ENCODE results near the gene GLTPD2. TPM values are rescaled to one million over a fixed set of nuclear protein-coding genes. Genes with fewer than 3 reads are reported as not detected.

GLTPD2 gene
- total RNA-seq, 2 donors from 2014 or later, result not detected

DNA sequence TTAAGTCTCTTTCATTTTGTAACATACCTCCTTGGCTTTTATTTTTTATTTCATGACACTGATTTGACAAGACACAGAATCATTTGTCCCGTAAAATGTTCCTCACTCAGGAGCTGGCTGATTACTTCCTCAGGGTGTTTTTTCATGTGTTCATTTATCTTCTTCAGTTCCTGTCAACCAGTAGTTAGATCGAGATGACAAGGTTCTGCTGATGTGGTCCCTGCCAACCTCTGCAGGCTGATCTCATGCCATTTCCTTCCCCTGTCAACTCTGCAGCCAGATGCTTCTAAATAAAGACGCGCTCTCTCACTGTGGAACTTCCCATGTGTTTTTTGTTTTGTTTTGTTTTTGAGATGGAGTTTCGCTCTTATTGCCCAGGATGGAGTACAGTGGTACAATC is 40.9 kb upstream of the GLTPD2 start:
- Histone ChIP-seq H3K27ac (no peak overlapping the region), H3K4me3 (no peak overlapping the region), H3K36me3 (no peaks in the 10 kb centered on the region), H3K9me3 (no peaks in the 10 kb centered on the region), H3K27me3 (peaks cover 5 to 14% of the 10 kb centered on the region in 2 donors), H3K4me1 (peaks cover 0 to 20% of the 10 kb centered on the region in 2 donors)
- TF ChIP-seq, protein P1, sequence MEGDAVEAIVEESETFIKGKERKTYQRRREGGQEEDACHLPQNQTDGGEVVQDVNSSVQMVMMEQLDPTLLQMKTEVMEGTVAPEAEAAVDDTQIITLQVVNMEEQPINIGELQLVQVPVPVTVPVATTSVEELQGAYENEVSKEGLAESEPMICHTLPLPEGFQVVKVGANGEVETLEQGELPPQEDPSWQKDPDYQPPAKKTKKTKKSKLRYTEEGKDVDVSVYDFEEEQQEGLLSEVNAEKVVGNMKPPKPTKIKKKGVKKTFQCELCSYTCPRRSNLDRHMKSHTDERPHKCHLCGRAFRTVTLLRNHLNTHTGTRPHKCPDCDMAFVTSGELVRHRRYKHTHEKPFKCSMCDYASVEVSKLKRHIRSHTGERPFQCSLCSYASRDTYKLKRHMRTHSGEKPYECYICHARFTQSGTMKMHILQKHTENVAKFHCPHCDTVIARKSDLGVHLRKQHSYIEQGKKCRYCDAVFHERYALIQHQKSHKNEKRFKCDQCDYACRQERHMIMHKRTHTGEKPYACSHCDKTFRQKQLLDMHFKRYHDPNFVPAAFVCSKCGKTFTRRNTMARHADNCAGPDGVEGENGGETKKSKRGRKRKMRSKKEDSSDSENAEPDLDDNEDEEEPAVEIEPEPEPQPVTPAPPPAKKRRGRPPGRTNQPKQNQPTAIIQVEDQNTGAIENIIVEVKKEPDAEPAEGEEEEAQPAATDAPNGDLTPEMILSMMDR (IDR thresholded peaks at IDR 0.05), result no peak
- no peak for DNase-seq (ENCODE audit: low spot score)

DNA sequence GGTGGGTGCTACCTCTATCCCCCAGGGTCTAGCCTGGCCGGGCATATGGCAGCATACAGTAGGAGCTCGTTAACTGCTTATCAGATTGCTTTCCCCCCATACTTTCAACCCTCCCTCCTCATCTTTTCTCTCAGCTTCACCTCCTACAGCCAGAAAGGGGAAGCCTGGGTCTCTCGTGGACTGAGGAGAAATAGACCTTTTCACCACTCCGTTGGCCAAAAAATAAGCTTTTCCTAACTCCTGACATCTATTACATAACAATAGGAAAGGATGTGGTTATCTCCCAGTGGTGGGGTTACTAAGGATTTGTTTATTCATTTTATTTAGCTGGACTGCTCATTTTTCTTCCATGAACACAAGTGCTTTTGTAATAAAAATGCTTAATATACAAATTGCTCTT is 40.1 kb upstream of the GLTPD2 start:
- no peak overlapping the region for H3K27ac ChIP-seq
- TF ChIP-seq, protein P1 (IDR thresholded peaks at IDR 0.05), result no peak

DNA sequence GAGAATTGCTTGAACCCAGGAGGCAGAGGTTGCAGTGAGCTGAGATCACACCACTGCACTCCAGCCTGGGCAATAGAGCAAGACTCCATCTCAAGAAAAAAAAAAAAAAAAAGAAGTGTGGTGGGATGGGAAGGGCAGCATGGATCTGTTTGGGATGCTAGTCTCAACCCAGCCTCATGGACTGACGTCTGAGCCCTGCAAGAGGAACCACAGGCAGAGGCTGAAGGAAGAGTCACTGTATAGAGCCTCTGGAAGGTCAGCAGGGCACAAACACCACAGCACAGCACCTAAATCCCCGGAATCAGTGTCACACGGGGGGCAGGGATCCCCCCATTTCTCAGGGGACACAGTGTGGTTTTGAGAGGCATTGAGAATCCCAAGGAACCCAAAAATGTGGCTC is 38.2 kb upstream of the GLTPD2 start:
- Histone ChIP-seq H3K36me3 (no peaks in the 10 kb centered on the region), H3K27me3 (peaks cover 3 to 5% of the 10 kb centered on the region in 2 donors), H3K27ac (no peak overlapping the region), H3K9me3 (no peaks in the 10 kb centered on the region), H3K4me1 (peaks cover 0 to 12% of the 10 kb centered on the region in 2 donors), H3K4me3 (no peak overlapping the region)
- no peak for DNase-seq (ENCODE audit: low spot score)
- TF ChIP-seq, protein P1 (IDR thresholded peaks at IDR 0.05), result no peak

More for the DNA sequence above, 40.1 kb upstream of the GLTPD2 start:
- Histone ChIP-seq H3K36me3 (no peaks in the 10 kb centered on the region), H3K27me3 (peaks cover 5 to 14% of the 10 kb centered on the region in 2 donors), H3K9me3 (no peaks in the 10 kb centered on the region), H3K4me3 (no peak overlapping the region), H3K4me1 (peaks cover 0 to 20% of the 10 kb centered on the region in 2 donors)
- DNase-seq (ENCODE audit: low spot score), result no peak

DNA sequence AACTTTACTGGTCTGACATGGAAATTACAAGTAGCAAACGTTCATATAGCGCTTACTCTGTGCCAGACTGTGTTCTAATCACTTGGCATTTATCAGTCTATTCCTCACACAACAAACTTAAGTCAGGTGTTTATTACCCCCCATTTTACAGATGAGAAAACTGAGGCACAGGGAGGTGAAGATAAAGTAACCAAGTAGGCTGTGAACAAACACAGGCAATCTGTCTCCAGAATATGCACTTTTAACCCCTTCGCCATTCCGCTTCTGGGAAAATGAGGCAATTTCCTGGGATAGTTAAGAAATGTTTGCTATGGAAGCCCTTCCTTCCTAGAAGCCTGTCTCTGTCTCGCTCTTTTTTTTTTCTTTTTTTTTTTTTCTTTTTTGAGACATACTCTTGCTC is 36.8 kb upstream of the GLTPD2 start:
- Histone ChIP-seq H3K9me3 (no peaks in the 10 kb centered on the region), H3K4me3 (no peak overlapping the region), H3K4me1 (peaks cover 0 to 10% of the 10 kb centered on the region in 2 donors), H3K27ac (no peak overlapping the region), H3K27me3 (no peaks in the 10 kb centered on the region), H3K36me3 (no peaks in the 10 kb centered on the region)
- TF ChIP-seq, protein P1 (IDR thresholded peaks at IDR 0.05), result no peak
- no peak for DNase-seq (ENCODE audit: low spot score)

DNA sequence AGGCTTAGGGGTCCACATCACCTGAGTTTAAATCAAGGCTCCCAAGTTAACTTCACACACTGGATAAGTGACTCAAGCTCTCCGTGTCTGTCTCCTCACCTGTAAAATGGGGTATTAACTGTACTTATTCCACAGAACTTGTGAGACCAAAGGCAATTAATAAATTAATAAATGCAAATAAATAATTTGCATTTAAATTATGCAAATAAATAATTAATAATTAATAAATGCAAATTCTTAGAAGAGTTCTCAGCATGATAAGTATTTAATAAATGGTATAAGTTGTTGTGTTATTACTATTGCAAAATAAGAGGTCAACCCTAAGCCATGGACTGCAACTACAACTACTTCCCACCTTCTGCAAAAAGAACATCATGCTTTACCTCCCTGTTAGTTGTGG is 35.4 kb upstream of the GLTPD2 start:
- Histone ChIP-seq H3K27ac (no peak overlapping the region), H3K4me3 (no peak overlapping the region), H3K4me1 (peaks cover 0 to under 1% of the 10 kb centered on the region in 2 donors), H3K9me3 (no peaks in the 10 kb centered on the region), H3K36me3 (no peaks in the 10 kb centered on the region), H3K27me3 (no peaks in the 10 kb centered on the region)
- TF ChIP-seq, protein P1 (IDR thresholded peaks at IDR 0.05), result no peak
- DNase-seq (ENCODE audit: low spot score), result no peak

DNA sequence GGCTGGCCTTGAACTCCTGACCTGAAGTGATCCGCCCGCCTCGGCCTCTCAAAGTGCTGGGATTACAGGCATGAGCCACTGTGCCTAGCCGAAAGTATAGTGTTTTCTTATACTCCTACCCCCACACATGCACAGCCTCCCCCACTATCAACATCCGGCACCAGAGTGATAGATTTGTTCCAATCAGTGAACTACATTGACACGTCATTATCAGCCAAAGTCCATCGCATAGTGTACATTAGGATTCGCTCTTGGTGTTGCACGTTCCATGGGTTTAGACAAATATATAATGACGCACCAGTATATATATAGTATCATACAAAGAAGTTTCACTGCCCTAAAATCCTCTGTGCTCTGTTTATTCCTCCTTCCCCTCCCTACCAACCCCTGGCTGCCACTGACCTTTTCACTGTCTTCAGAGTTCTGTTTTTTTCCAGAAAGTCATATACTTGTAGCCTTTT is 29.0 kb upstream of the GLTPD2 start:
- Histone ChIP-seq H3K36me3 (no peaks in the 10 kb centered on the region), H3K9me3 (no peaks in the 10 kb centered on the region), H3K27me3 (no peaks in the 10 kb centered on the region), H3K4me3 (no peak overlapping the region), H3K27ac (no peak overlapping the region), H3K4me1 (no peaks in the 10 kb centered on the region)
- no peak for DNase-seq (ENCODE audit: low spot score)
- TF ChIP-seq, protein P1 (IDR thresholded peaks at IDR 0.05), result no peak
